Measurements from ENCODE around the gene HS3ST3A1. TPM values are rescaled to one million over a fixed set of nuclear protein-coding genes. Genes with fewer than 3 reads are reported as not detected.

HS3ST3A1 gene
- total and polyA plus RNA-seq, 2 experiments from 2014 or later, result 39.2 to 85.1 TPM

DNA sequence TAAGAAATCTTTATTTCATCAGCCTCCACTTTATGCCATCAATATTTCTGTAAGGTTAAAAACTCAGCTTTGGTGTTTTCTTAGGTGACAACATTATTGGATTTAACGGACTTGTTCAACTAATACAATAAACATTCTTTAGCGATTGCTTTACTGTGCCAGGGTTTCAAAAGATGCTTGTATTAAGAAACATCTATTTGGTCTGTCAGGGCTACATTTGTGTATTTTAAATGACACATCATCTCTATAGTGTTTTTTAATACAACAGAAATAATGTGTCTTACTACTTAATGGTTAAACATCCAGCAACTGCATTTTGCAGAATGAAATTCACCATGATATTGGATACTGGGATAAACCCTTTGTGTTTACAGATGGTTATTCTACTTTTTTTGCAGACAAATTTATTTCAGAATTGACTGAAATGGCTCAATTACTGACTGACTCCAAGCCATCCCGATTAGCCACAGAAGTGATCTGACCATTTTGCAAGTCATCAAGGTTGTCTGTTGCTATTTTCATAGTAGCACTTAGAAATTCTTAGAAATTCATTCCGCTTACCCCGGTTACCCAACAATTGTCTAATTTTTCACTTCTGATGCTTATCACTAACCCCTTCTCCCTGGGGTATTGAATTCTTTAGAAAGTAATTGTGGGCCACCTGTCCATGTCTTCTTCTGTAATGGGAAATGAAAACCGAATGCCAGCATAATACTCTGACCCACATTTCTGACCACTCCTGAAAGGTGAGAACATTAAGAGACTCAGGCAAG is 63.7 kb downstream of the HS3ST3A1 start:
- Histone ChIP-seq H3K27ac (no peak overlapping the region), H3K27me3 (replicated peaks; ENCODE audit: insufficient read depth) (no peaks in the 10 kb centered on the region), H3K4me1 (ENCODE audit: insufficient read depth) (peaks cover 38% of the 10 kb centered on the region), H3K79me2 (ENCODE audit: insufficient read depth) (peaks cover 83% of the 10 kb centered on the region), H3K9me2 (ENCODE audit: insufficient read depth) (no peaks in the 10 kb centered on the region), H3K9ac (no peak overlapping the region), H3K9me3 (ENCODE audit: low read depth) (no peaks in the 10 kb centered on the region), H3K4me2 (ENCODE audit: unreplicated experiment) (no peak overlapping the region), H3K4me3 (no peak overlapping the region), H3F3A (ENCODE audit: insufficient read depth) (peaks cover 71% of the 10 kb centered on the region), H4K20me1 (ENCODE audit: insufficient read depth) (no peaks in the 10 kb centered on the region), H2AFZ (no peak overlapping the region), H3K36me3 (ENCODE audit: low read depth) (peaks cover 32% of the 10 kb centered on the region)
- TF ChIP-seq EZH2phosphoT487 (IDR thresholded peaks at IDR 0.05; ENCODE audit: insufficient read depth, low read depth) (no peak), EZH2 (IDR thresholded peaks at IDR 0.05; ENCODE audit: insufficient read depth, poor library complexity, severe bottlenecking) (no peak)
- in situ Hi-C loops (cut with MboI), result no loop called here
- DNase-seq, result no peak
- WGBS, 2 experiments (ENCODE audit: low coverage in 1 of 2, low lambda C conversion rate in 2 of 2, missing lambda C conversion rate in 2 of 2), result 95 to 96% methylated on average over 6 of the region's 6 CpGs

DNA sequence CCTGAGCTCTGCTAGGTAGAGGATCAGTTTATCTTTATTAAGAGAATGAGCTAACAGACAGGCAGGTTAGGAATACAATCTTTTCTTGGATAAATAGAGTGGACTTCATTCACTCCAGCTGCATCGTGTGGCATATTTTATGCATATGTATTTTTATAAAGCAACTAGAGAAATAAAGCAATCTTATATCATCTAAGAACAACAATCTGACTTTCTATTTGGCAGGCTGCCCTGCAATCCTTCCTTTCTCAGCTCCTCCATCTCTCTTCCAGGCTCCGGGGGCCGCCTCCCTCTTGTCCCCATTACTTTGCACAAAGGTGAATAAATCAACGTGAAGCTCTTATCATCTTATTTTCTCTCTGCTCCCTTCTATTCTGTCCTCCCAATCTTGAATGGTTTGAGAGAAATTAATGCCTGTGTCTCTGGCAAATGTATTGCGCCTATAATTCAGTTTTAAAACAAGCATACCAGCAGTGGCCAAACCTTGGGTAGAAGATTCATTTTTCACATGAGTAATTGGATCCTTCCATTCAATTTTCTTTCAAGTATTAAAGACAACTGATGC is 64.5 kb downstream of the HS3ST3A1 start:
- Histone ChIP-seq H3K4me3 (no peak overlapping the region), H3K4me2 (ENCODE audit: unreplicated experiment) (no peak overlapping the region), H3K27ac (no peak overlapping the region), H4K20me1 (ENCODE audit: insufficient read depth) (no peaks in the 10 kb centered on the region), H3K4me1 (ENCODE audit: insufficient read depth) (peaks cover 30% of the 10 kb centered on the region), H3K27me3 (replicated peaks; ENCODE audit: insufficient read depth) (no peaks in the 10 kb centered on the region), H3K36me3 (ENCODE audit: low read depth) (peaks cover 32% of the 10 kb centered on the region), H3K9ac (no peak overlapping the region), H3K9me2 (ENCODE audit: insufficient read depth) (no peaks in the 10 kb centered on the region), H2AFZ (no peak overlapping the region), H3K9me3 (ENCODE audit: low read depth) (no peaks in the 10 kb centered on the region), H3F3A (ENCODE audit: insufficient read depth) (peaks cover 65% of the 10 kb centered on the region), H3K79me2 (ENCODE audit: insufficient read depth) (peaks cover 83% of the 10 kb centered on the region)
- WGBS, 2 experiments (ENCODE audit: low coverage in 1 of 2, low lambda C conversion rate in 2 of 2, missing lambda C conversion rate in 2 of 2), result 84% methylated on average over 5 of the region's 5 CpGs
- in situ Hi-C loops (cut with MboI), result no loop called here
- no peak for TF ChIP-seq EZH2 (IDR thresholded peaks at IDR 0.05; ENCODE audit: insufficient read depth, poor library complexity, severe bottlenecking)
- DNase-seq, result no peak

DNA sequence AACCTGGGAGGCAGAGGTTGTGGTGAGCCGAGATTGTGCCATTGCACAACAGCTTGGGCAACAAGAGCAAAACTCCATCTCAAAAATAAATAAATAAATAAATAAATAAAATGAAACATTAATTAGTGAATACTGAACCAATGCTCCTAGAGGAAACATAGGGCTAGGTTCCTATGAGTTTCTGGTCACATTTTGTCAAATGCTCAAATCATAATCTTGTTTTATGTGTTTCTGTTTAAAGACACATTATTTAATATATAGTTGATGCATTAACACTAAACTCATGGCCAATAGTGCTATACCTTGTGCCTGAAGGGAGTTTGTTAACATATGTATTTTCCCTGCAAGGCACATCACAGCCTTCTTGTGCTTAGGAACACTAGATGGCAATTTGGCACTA is 66.8 kb downstream of the HS3ST3A1 start:
- H3K4me2 ChIP-seq (ENCODE audit: unreplicated experiment), result no peak overlapping the region
- peaks cover 100% of the 10 kb centered on the region for H3K79me2 ChIP-seq (ENCODE audit: insufficient read depth)
- H4K20me1 ChIP-seq (ENCODE audit: insufficient read depth), result no peaks in the 10 kb centered on the region
- no peak overlapping the region for H3K4me3 ChIP-seq
- H3K36me3 ChIP-seq (ENCODE audit: low read depth), result peaks cover 41% of the 10 kb centered on the region
- DNase-seq, result no peak
- H3K27me3 ChIP-seq (replicated peaks; ENCODE audit: insufficient read depth), result no peaks in the 10 kb centered on the region
- no peak overlapping the region for H2AFZ ChIP-seq
- 96 to 100% methylated on average over 1 of the region's 1 CpG for WGBS, 2 experiments (ENCODE audit: low coverage in 1 of 2, low lambda C conversion rate in 2 of 2, missing lambda C conversion rate in 2 of 2)
- peaks cover 9% of the 10 kb centered on the region for H3K4me1 ChIP-seq (ENCODE audit: insufficient read depth)
- in situ Hi-C loops (cut with MboI), result no loop called here
- no peaks in the 10 kb centered on the region for H3K9me3 ChIP-seq (ENCODE audit: low read depth)
- no peaks in the 10 kb centered on the region for H3K9me2 ChIP-seq (ENCODE audit: insufficient read depth)
- no peak overlapping the region for H3K9ac ChIP-seq
- TF ChIP-seq EZH2phosphoT487 (IDR thresholded peaks at IDR 0.05; ENCODE audit: insufficient read depth, low read depth), result no peak
- H3F3A ChIP-seq (ENCODE audit: insufficient read depth), result peaks cover 50% of the 10 kb centered on the region
- no peak overlapping the region for H3K27ac ChIP-seq

DNA sequence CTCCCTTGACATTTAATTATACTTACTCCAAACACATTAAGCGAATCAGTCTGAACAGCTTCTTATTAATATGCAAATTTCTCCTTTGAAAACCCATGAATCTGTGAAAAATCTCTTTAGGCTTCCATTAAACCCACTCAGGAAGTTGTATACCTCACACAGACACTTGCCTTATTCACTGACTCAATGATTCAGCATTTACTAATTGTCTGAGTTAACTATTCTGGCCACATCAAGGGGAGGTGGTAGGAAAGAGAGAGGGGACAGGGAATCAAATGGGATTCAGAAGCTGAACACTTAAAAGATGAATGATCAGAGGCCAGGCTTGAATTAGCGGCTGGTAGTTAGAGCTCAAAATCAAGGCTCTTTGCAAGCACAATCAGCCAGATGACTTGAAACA is 70.0 kb downstream of the HS3ST3A1 start:
- Histone ChIP-seq H3K36me3 (ENCODE audit: low read depth) (peaks cover 23% of the 10 kb centered on the region), H3K27me3 (replicated peaks; ENCODE audit: insufficient read depth) (no peaks in the 10 kb centered on the region), H3K4me3 (no peak overlapping the region), H3K27ac (no peak overlapping the region), H3K79me2 (ENCODE audit: insufficient read depth) (peaks cover 100% of the 10 kb centered on the region), H2AFZ (no peak overlapping the region), H3K9me2 (ENCODE audit: insufficient read depth) (no peaks in the 10 kb centered on the region), H4K20me1 (ENCODE audit: insufficient read depth) (no peaks in the 10 kb centered on the region), H3K4me1 (ENCODE audit: insufficient read depth) (no peaks in the 10 kb centered on the region), H3K9ac (no peak overlapping the region), H3K9me3 (ENCODE audit: low read depth) (no peaks in the 10 kb centered on the region), H3F3A (ENCODE audit: insufficient read depth) (peaks cover 20% of the 10 kb centered on the region; the same call in 1 of the 2 replicates), H3K4me2 (ENCODE audit: unreplicated experiment) (no peak overlapping the region)
- WGBS, 2 experiments (ENCODE audit: low coverage in 1 of 2, low lambda C conversion rate in 2 of 2, missing lambda C conversion rate in 2 of 2), result 96 to 97% methylated on average over 2 of the region's 2 CpGs
- in situ Hi-C loops (cut with MboI), result no loop called here
- TF ChIP-seq EZH2 (IDR thresholded peaks at IDR 0.05; ENCODE audit: insufficient read depth, poor library complexity, severe bottlenecking), result no peak
- TF ChIP-seq EZH2phosphoT487 (IDR thresholded peaks at IDR 0.05; ENCODE audit: insufficient read depth, low read depth), result no peak
- DNase-seq, result no peak

All from GM23248 (cell line).